ENCODE data around the gene CEP85. TPM values are rescaled to one million over a fixed set of nuclear protein-coding genes. Genes with fewer than 3 reads are reported as not detected.
A peak's percentile ranks its signal among the peaks of the same experiment; 100 is the strongest.

CEP85 gene, protein sequence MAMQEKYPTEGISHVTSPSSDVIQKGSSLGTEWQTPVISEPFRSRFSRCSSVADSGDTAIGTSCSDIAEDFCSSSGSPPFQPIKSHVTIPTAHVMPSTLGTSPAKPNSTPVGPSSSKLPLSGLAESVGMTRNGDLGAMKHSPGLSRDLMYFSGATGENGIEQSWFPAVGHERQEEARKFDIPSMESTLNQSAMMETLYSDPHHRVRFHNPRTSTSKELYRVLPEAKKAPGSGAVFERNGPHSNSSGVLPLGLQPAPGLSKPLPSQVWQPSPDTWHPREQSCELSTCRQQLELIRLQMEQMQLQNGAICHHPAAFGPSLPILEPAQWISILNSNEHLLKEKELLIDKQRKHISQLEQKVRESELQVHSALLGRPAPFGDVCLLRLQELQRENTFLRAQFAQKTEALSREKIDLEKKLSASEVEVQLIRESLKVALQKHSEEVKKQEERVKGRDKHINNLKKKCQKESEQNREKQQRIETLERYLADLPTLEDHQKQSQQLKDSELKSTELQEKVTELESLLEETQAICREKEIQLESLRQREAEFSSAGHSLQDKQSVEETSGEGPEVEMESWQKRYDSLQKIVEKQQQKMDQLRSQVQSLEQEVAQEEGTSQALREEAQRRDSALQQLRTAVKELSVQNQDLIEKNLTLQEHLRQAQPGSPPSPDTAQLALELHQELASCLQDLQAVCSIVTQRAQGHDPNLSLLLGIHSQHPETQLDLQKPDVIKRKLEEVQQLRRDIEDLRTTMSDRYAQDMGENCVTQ
- polyA plus RNA-seq (2013), result 27.8 TPM

DNA sequence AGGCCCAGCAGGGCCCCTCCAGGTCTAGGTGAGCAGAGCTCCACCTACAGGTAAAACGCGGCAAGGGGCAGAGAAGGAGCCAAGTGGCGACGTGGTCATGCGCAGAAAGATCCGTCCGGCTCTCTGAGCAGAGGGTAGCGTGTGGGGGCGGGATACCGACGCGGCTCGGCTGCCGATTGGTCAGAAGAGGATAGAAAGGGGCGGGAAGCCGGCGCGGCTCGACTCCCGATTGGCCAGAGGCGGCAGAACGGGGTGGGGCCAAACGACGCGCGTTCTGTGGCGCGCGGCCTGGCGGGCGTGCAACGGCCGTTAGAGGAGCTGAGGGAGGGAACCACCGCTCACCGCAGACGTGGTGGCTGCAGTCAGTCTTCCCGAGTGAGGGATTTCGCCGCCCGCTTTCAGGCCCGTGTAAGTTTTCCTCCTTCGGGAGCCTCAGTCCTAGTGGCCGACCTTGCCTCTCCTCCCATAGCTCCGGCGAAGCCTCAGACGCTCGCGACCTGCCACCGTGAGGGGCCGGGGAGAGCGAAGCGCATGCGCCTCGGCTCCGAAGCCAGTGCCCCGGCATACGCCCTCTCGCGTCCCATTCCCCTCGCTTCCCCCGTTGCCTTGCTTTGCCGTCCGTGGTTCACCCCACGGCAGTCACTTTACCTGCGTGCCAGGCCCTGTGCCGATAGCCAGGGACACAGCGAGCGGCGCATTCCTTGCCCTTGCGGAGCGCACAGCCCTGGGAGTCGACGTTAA, at the start of gene CEP85:
Gene CEP85, plus strand, starts transcription at position 298 of the 741 bp plus-strand sequence. CDS start 5,584 bp downstream, outside the sequence.
- POLR2A ChIA-PET, result interaction anchor here (0.7 to 2.1 kb wide), 4 partner anchors 42 to 64 kb away, joined by 3 to 7 read pairs (median 3); partner anchors contain the start of gene ZNF593
- no peaks in the 10 kb centered on the region for H3K27me3 ChIP-seq (replicated peaks in 2 of 5; ENCODE audit: control insufficient read depth in 4 of 5, insufficient read depth in 5 of 5, low read length in 4 of 5)
- H3K4me3 ChIP-seq (ENCODE audit: control insufficient read depth in 1 of 7, extremely low read depth in 1 of 7, insufficient read depth in 4 of 7, low read depth in 2 of 7, low read length in 6 of 7), result peak within 1 kb of the TSS; percentile 71 to 99 (median 93)
- peaks cover 3 to 35% (median 19%) of the 10 kb centered on the region in 4 experiments for H3K4me1 ChIP-seq (ENCODE audit: control extremely low read depth in 1 of 4, control insufficient read depth in 4 of 4, insufficient read depth in 4 of 4, low read length in 3 of 4)
- CTCF ChIA-PET, result interaction anchor here (0.7 to 2.3 kb wide), 20 partner anchors 10 to 131 kb away, joined by 3 to 12 read pairs (median 3); partner anchors contain the start of genes C1orf232, CATSPER4 and ZNF593
- no peaks in the 10 kb centered on the region for H3K9me3 ChIP-seq (ENCODE audit: control extremely low read depth in 1 of 5, control insufficient read depth in 4 of 5, insufficient read depth in 2 of 5, low read depth in 1 of 5, low read length in 4 of 5)
- no peaks in the 10 kb centered on the region for H3K36me3 ChIP-seq (ENCODE audit: control insufficient read depth in 4 of 4, insufficient read depth in 4 of 4, low read length in 3 of 4)
- peak within 1 kb of the TSS; percentile 78 to 96 for H3K27ac ChIP-seq (ENCODE audit: insufficient read depth in 1 of 2, low read depth in 1 of 2, low read length in 2 of 2, poor library complexity in 1 of 2, severe bottlenecking in 2 of 2)
- WGBS (ENCODE audit: insufficient coverage), result 0% methylated on average over 61 of the region's 73 CpGs
- DNase-seq, result peak; percentile 97 to 98 (median 98)

DNA sequence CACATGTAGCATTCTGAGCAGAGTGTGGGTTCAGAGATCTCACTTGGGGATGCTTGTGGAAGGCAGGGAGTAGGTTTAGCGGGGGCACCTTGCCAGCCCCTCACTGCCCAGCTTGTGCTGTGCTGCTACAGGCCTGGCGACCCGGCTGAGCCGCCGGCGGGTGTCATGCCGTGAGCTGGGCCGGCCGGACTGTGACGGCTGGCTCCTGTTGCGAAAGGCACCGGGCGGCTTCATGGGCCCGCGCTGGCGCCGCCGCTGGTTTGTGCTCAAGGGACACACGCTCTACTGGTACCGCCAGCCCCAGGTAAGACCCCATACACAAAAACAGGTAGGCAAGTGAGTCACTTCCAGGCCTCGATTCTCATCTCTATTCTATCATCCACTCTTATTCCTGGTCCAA, 49.1 kb upstream of the CEP85 start:
- POLR2A ChIA-PET, result no interaction called here
- H3K4me1 ChIP-seq (ENCODE audit: control extremely low read depth in 1 of 4, control insufficient read depth in 4 of 4, insufficient read depth in 4 of 4, low read length in 3 of 4), result no peaks in the 10 kb centered on the region

DNA sequence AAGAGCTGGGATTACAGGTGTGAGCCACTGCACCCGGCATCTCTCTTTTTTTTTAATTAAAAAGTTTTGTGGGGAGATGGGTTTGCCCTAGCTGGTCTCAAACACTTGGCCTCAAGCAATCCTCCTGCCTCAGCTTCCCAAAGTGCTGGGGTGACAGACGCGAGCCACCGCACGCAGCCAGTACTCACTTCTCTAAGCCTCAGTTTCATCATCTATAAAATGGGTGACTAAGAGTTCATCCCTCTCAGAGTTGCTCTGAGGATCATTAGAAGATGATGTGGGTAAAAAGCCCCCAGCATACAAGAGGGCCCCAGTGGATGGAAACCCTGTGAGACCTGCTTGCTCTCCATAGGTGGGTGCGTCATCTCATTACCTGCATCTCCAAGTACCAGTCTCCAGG, 46.1 kb upstream of the CEP85 start:
- no peak for DNase-seq
- Histone ChIP-seq H3K36me3 (ENCODE audit: control insufficient read depth in 4 of 4, insufficient read depth in 4 of 4, low read length in 3 of 4) (peaks cover 0 to 12% (median 2%) of the 10 kb centered on the region in 4 experiments), H3K9me3 (ENCODE audit: control extremely low read depth in 1 of 5, control insufficient read depth in 4 of 5, insufficient read depth in 2 of 5, low read depth in 1 of 5, low read length in 4 of 5) (no peaks in the 10 kb centered on the region), H3K27ac (ENCODE audit: insufficient read depth in 1 of 2, low read depth in 1 of 2, low read length in 2 of 2, poor library complexity in 1 of 2, severe bottlenecking in 2 of 2) (no peak overlapping the region), H3K4me3 (ENCODE audit: control insufficient read depth in 1 of 7, extremely low read depth in 1 of 7, insufficient read depth in 4 of 7, low read depth in 2 of 7, low read length in 6 of 7) (no peak overlapping the region), H3K27me3 (replicated peaks in 2 of 5; ENCODE audit: control insufficient read depth in 4 of 5, insufficient read depth in 5 of 5, low read length in 4 of 5) (no peaks in the 10 kb centered on the region), H3K4me1 (ENCODE audit: control extremely low read depth in 1 of 4, control insufficient read depth in 4 of 4, insufficient read depth in 4 of 4, low read length in 3 of 4) (no peaks in the 10 kb centered on the region)
- ChIA-PET POLR2A (no interaction called here), CTCF (interaction anchor here (0.8 to 2.2 kb wide), 5 partner anchors 11 to 176 kb away, joined by 3 to 7 read pairs (median 3); partner anchors contain the start of genes CNKSR1 and SLC30A2)
- 100% methylated on average over 3 of the region's 6 CpGs for WGBS (ENCODE audit: insufficient coverage)

More for the DNA sequence above, 49.1 kb upstream of the CEP85 start:
- no peak overlapping the region for H3K4me3 ChIP-seq (ENCODE audit: control insufficient read depth in 1 of 7, extremely low read depth in 1 of 7, insufficient read depth in 4 of 7, low read depth in 2 of 7, low read length in 6 of 7)
- 98% methylated on average over 16 of the region's 21 CpGs for WGBS (ENCODE audit: insufficient coverage)
- no peak for DNase-seq
- H3K36me3 ChIP-seq (ENCODE audit: control insufficient read depth in 4 of 4, insufficient read depth in 4 of 4, low read length in 3 of 4), result peaks cover 0 to 29% (median 2%) of the 10 kb centered on the region in 4 experiments
- no peaks in the 10 kb centered on the region for H3K9me3 ChIP-seq (ENCODE audit: control extremely low read depth in 1 of 5, control insufficient read depth in 4 of 5, insufficient read depth in 2 of 5, low read depth in 1 of 5, low read length in 4 of 5)
- CTCF ChIA-PET, result interaction anchor here (1.5 kb wide), 1 partner anchor 11 kb away, joined by 3 read pairs; no protein-coding TSS in a partner anchor
- no peak overlapping the region for H3K27ac ChIP-seq (ENCODE audit: insufficient read depth in 1 of 2, low read depth in 1 of 2, low read length in 2 of 2, poor library complexity in 1 of 2, severe bottlenecking in 2 of 2)
- no peaks in the 10 kb centered on the region for H3K27me3 ChIP-seq (replicated peaks in 2 of 5; ENCODE audit: control insufficient read depth in 4 of 5, insufficient read depth in 5 of 5, low read length in 4 of 5)

DNA sequence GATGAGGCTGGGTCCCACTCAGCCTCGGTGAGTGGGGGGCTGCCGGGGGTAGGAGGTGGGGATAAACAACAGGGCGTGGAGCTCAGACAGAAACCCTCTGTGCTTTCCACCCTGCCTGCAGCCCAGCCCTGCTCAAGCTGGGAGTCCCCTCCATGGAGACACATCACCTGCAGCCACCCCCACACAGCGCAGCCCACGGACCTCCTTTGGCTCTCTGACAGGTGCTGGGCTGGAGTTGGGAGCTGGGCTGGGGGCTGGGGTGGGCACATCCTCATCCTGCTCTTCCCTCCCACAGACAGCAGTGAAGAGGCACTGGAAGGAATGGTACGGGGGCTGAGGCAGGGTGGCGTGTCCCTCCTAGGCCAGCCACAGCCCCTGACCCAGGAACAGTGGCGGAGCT, 45.5 kb upstream of the CEP85 start:
- H3K27ac ChIP-seq (ENCODE audit: insufficient read depth in 1 of 2, low read depth in 1 of 2, low read length in 2 of 2, poor library complexity in 1 of 2, severe bottlenecking in 2 of 2), result no peak overlapping the region
- no peaks in the 10 kb centered on the region for H3K27me3 ChIP-seq (replicated peaks in 2 of 5; ENCODE audit: control insufficient read depth in 4 of 5, insufficient read depth in 5 of 5, low read length in 4 of 5)
- ChIA-PET CTCF (interaction anchor here (1.0 to 2.6 kb wide), 6 partner anchors 18 to 143 kb away, joined by 3 to 12 read pairs (median 4); partner anchors contain the start of genes CEP85, SLC30A2 and ZNF593), POLR2A (no interaction called here)
- H3K9me3 ChIP-seq (ENCODE audit: control extremely low read depth in 1 of 5, control insufficient read depth in 4 of 5, insufficient read depth in 2 of 5, low read depth in 1 of 5, low read length in 4 of 5), result no peaks in the 10 kb centered on the region
- H3K4me1 ChIP-seq (ENCODE audit: control extremely low read depth in 1 of 4, control insufficient read depth in 4 of 4, insufficient read depth in 4 of 4, low read length in 3 of 4), result no peaks in the 10 kb centered on the region
- WGBS (ENCODE audit: insufficient coverage), result 99% methylated on average over 6 of the region's 8 CpGs
- DNase-seq, result no peak
- H3K36me3 ChIP-seq (ENCODE audit: control insufficient read depth in 4 of 4, insufficient read depth in 4 of 4, low read length in 3 of 4), result peaks cover 0 to 7% (median 2%) of the 10 kb centered on the region in 4 experiments
- H3K4me3 ChIP-seq (ENCODE audit: control insufficient read depth in 1 of 7, extremely low read depth in 1 of 7, insufficient read depth in 4 of 7, low read depth in 2 of 7, low read length in 6 of 7), result no peak overlapping the region

DNA sequence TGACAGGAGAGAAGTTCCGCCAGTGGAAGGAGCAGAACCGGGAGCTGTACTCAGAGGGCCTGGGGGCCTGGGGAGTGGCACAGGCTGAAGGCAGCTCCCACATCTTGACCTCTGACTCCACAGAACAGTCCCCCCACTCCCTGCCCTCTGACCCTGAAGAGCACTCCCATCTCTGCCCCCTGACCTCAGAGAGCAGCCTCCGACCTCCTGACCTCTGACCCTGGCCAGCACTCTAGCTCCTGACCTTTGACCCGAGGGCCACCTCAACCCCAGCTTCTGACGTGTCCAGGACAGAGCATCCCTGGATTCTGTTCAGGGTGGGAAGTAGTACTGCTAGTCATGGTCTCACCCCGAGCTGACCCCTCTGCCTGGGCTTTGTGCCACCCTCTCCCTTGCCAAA, 44.7 kb upstream of the CEP85 start:
- POLR2A ChIA-PET, result interaction anchor here (0.6 kb wide), 1 partner anchor 41 kb away, joined by 3 read pairs; no protein-coding TSS in a partner anchor
- H3K27ac ChIP-seq (ENCODE audit: insufficient read depth in 1 of 2, low read depth in 1 of 2, low read length in 2 of 2, poor library complexity in 1 of 2, severe bottlenecking in 2 of 2), result no peak overlapping the region
- H3K9me3 ChIP-seq (ENCODE audit: control extremely low read depth in 1 of 5, control insufficient read depth in 4 of 5, insufficient read depth in 2 of 5, low read depth in 1 of 5, low read length in 4 of 5), result no peaks in the 10 kb centered on the region
- no peaks in the 10 kb centered on the region for H3K4me1 ChIP-seq (ENCODE audit: control extremely low read depth in 1 of 4, control insufficient read depth in 4 of 4, insufficient read depth in 4 of 4, low read length in 3 of 4)
- H3K27me3 ChIP-seq (replicated peaks in 2 of 5; ENCODE audit: control insufficient read depth in 4 of 5, insufficient read depth in 5 of 5, low read length in 4 of 5), result no peaks in the 10 kb centered on the region
- 96% methylated on average over 6 of the region's 6 CpGs for WGBS (ENCODE audit: insufficient coverage)
- CTCF ChIA-PET, result interaction anchor here (0.9 to 2.6 kb wide), 12 partner anchors 8 to 133 kb away, joined by 3 to 12 read pairs (median 4); partner anchors contain the start of genes CEP85 and ZNF593
- H3K4me3 ChIP-seq (ENCODE audit: control insufficient read depth in 1 of 7, extremely low read depth in 1 of 7, insufficient read depth in 4 of 7, low read depth in 2 of 7, low read length in 6 of 7), result no peak overlapping the region
- peaks cover 0 to 5% (median 2%) of the 10 kb centered on the region in 4 experiments for H3K36me3 ChIP-seq (ENCODE audit: control insufficient read depth in 4 of 4, insufficient read depth in 4 of 4, low read length in 3 of 4)
- no peak for DNase-seq

DNA sequence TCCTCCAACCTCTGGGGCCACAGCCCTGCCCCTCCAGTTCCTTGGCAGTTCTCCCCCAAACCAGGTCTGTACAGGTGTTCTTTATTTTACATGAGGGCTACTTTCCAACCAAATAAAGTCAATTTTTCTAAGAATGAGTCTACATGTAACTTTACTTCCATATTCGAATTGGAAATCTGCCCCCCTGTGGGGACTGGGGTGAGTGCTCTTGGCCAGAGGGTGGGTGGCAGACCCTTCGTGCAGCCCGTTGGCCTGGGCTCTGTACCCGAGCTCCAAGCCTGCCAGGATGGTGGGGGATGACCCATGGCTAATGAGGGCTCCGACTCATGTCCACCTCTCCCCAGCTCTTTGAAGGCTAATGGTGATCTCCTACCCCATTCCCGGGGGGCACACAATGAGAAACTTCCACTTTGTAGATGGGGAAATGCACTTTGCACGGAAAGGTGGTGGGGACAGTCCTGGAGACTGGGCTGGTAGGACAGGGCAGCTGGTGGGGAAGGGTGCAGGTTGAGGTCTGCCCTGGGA, 44.2 kb upstream of the CEP85 start:
- CTCF ChIA-PET, result interaction anchor here (0.6 to 2.6 kb wide), 16 partner anchors 9 to 1267 kb away, joined by 3 to 12 read pairs (median 4); partner anchors contain the start of genes CD52, CEP85, CNKSR1 and ZNF593
- H3K27me3 ChIP-seq (replicated peaks in 2 of 5; ENCODE audit: control insufficient read depth in 4 of 5, insufficient read depth in 5 of 5, low read length in 4 of 5), result no peaks in the 10 kb centered on the region
- no peak overlapping the region for H3K27ac ChIP-seq (ENCODE audit: insufficient read depth in 1 of 2, low read depth in 1 of 2, low read length in 2 of 2, poor library complexity in 1 of 2, severe bottlenecking in 2 of 2)
- 100% methylated on average over 4 of the region's 7 CpGs for whole genome bisulfite sequencing (ENCODE audit: insufficient coverage)
- H3K9me3 ChIP-seq (ENCODE audit: control extremely low read depth in 1 of 5, control insufficient read depth in 4 of 5, insufficient read depth in 2 of 5, low read depth in 1 of 5, low read length in 4 of 5), result no peaks in the 10 kb centered on the region
- H3K4me1 ChIP-seq (ENCODE audit: control extremely low read depth in 1 of 4, control insufficient read depth in 4 of 4, insufficient read depth in 4 of 4, low read length in 3 of 4), result no peaks in the 10 kb centered on the region
- peaks cover 0 to 5% (median 0%) of the 10 kb centered on the region in 4 experiments for H3K36me3 ChIP-seq (ENCODE audit: control insufficient read depth in 4 of 4, insufficient read depth in 4 of 4, low read length in 3 of 4)
- POLR2A ChIA-PET, result interaction anchor here (0.6 kb wide), 1 partner anchor 40 kb away, joined by 3 read pairs; no protein-coding TSS in a partner anchor
- no peak overlapping the region for H3K4me3 ChIP-seq (ENCODE audit: control insufficient read depth in 1 of 7, extremely low read depth in 1 of 7, insufficient read depth in 4 of 7, low read depth in 2 of 7, low read length in 6 of 7)
- peak in 2 of 3 donors; percentile 21 to 29 for DNase-seq
